HepG2 (cell line): Measurements from ENCODE around the gene UBAC1.

Experiments used
- ATF4 ChIP-seq, 2 experiments: fragments of 450-650 bp in 1 of 2; sonication (generic) in 1 of 2; formaldehyde crosslinking; IDR thresholded peaks; 2 replicates each; pipeline versions ENCODE4 v1.5.0 to v1.8.0; 2020 to 2022; ENCODE audit warnings: mild to moderate bottlenecking in 1 of 2, missing genetic modification reagents in 1 of 2
- EP300 ChIP-seq, 3 experiments: sonication (generic) in 1 of 3; formaldehyde crosslinking in 1 of 3; IDR thresholded peaks; 2 replicates each; pipeline versions ENCODE4 v1.5.1 to v1.6.1; 2011 to 2020; ENCODE audit warnings: low read depth in 2 of 3, low read length in 2 of 3, borderline replicate concordance in 1 of 3, improper control_type of control experiment in 1 of 3, mild to moderate bottlenecking in 1 of 3, missing genetic modification reagents in 1 of 3, moderate library complexity in 1 of 3
- EZH2 ChIP-seq: conservative IDR thresholded peaks from 2 replicates; pipeline ENCODE4 v1.6.1; 2012; ENCODE audit warnings: mild to moderate bottlenecking, low read depth, low read length, moderate library complexity
- JUNB ChIP-seq: sonication (generic); formaldehyde crosslinking; IDR thresholded peaks from 2 replicates; pipeline ENCODE4 v1.8.0; 2022; ENCODE audit warnings: missing genetic modification reagents, mild to moderate bottlenecking, borderline replicate concordance
- KLF15 ChIP-seq: sonication (generic); formaldehyde crosslinking; IDR thresholded peaks from 2 replicates; pipeline ENCODE4 v1.8.1; 2023; ENCODE audit warnings: borderline replicate concordance, mild to moderate bottlenecking, inconsistent platforms, missing genetic modification reagents, mixed read lengths
- NFE2 ChIP-seq: sonication (generic); formaldehyde crosslinking; IDR thresholded peaks from 2 replicates; pipeline ENCODE4 v1.4.0; 2020; ENCODE audit warnings: missing genetic modification reagents
- REST ChIP-seq, 2 experiments: IDR thresholded peaks; 2 replicates each; pipeline ENCODE4 v1.6.1; 2011 to 2012; ENCODE audit warnings: low read length in 2 of 2, borderline replicate concordance in 1 of 2, low read depth in 1 of 2, mild to moderate bottlenecking in 1 of 2, moderate library complexity in 1 of 2
- ZBTB43 ChIP-seq: sonication (generic); formaldehyde crosslinking; conservative IDR thresholded peaks from 2 replicates; pipeline ENCODE4 v1.4.0; 2020; ENCODE audit warnings: missing genetic modification reagents
- ZNF18 ChIP-seq: sonication (generic); formaldehyde crosslinking; IDR thresholded peaks from 2 replicates; pipeline ENCODE4 v1.8.0; 2022; ENCODE audit warnings: mild to moderate bottlenecking, missing genetic modification reagents; ENCODE audit not compliant: insufficient replicate concordance

- TF ChIP-seq NFE2 (no peak), ZBTB43 (CRISPR knock-in tag) (no peak), EP300 (IDR thresholded peaks at IDR 0.05; ENCODE audit: low read depth in 2 of 2, low read length in 2 of 2) (no peak), EP300 (CRISPR knock-in tag; IDR thresholded peaks at IDR 0.05; ENCODE audit: borderline replicate concordance) (no peak), REST (IDR thresholded peaks at IDR 0.05; ENCODE audit: borderline replicate concordance in 1 of 2, low read depth in 1 of 2, low read length in 2 of 2) (no peak), KLF15 (CRISPR knock-in tag) (no peak), JUNB (CRISPR knock-in tag) (no peak), ZNF18 (CRISPR knock-in tag) (no peak), ATF4 (CRISPR knock-in tag; IDR thresholded peaks at IDR 0.05) (no peak), EZH2 (no peak)
Measured at GRCh38 chr9:136006169-136006568, 45.0 kb upstream of the UBAC1 start.
